Motor neuron (in vitro differentiated cells): Measurements from ENCODE around the gene ITPKB. TPM values are rescaled to one million over a fixed set of nuclear protein-coding genes. Genes with fewer than 3 reads are reported as not detected.
"Not testable (repeated sequence)": the region's sequence is repeated elsewhere in the genome, so short reads cannot be mapped to it uniquely, and the experiment has no call there.

ENCODE experiments used
- ATAC-seq, 8 experiments: fragments of 200-7000 bp; cut with Tn5 transposase; replicated peaks in 6 of 8; 2 replicates each; pipeline ENCODE4 v1.8.0; 2021; ENCODE audit warnings: mild to moderate bottlenecking in 8 of 8, moderate library complexity in 8 of 8
- H3K27ac ChIP-seq, 2 donors: fragments of 250-450 bp; sonication (Bioruptor Pico); 2 replicates each; pipeline ENCODE4 v1.9.0; 2021; ENCODE audit warnings: antibody characterized with exemption in 2 of 2, mild to moderate bottlenecking in 2 of 2, moderate library complexity in 1 of 2
- H3K4me1 ChIP-seq, 2 donors: fragments of 250-450 bp; sonication (Bioruptor Pico); replicated peaks in 1 of 2; 2 replicates each; pipeline ENCODE4 v1.6.1; 2021; ENCODE audit warnings: antibody characterized with exemption in 2 of 2, mild to moderate bottlenecking in 2 of 2, moderate library complexity in 1 of 2
- H3K4me3 ChIP-seq, 5 donors: fragments of 250-450 bp; sonication (Bioruptor Pico); 2 replicates each; pipeline ENCODE4 v1.9.0; 2021; ENCODE audit warnings: antibody characterized with exemption in 5 of 5, mild to moderate bottlenecking in 5 of 5, moderate library complexity in 4 of 5
- WGBS, 10 experiments: fragments of 450-650 bp; shearing (Covaris generic); methylation state at CpG; one replicate each; pipeline ENCODE4 v1.0.0; 2022; 5-methylcytosine and 5-hydroxymethylcytosine counted together
- in situ Hi-C, 9 experiments: fragments of 400-800 bp; cut with MboI; loops; one replicate each; pipeline ENCODE4 v1.15.0; 2021; ENCODE audit warnings: low sequenced_read_pairs in 9 of 9, low pct_unique_long_range_greater_than_20kb in 2 of 9; ENCODE audit not compliant: unreplicated experiment in 9 of 9
- total RNA-seq, 8 experiments: library from RNA; unstranded; fragments of 300-600 nt; gene quantifications; 2 replicates each; pipeline versions ENCODE4 v1.2.3 to v1.2.4, GENCODE V29; 2022

ITPKB gene
- total RNA-seq, 8 experiments from 2014 or later, result 0.54 to 48.6 (median 3.4) TPM

- Histone ChIP-seq H3K4me3 (no peak overlapping the region), H3K27ac (no peak overlapping the region), H3K4me1 (no peaks in the 10 kb centered on the region)
- no peak for ATAC-seq
- in situ Hi-C loops, result no loop called here
- 31 to 100% (median 81%) methylated on average over 1 to 4 of the region's 4 CpGs for WGBS, 10 experiments
Measured at GRCh38 chr1:226748306-226748705, 9.2 kb upstream of the ITPKB start.

GRCh38 chr1:226747519-226748263, 8.6 kb upstream of the ITPKB start:
- 63 to 99% (median 88%) methylated on average over 2 to 13 of the region's 17 CpGs; no CpG with 5 or more reads in 1 of the 10 experiments for WGBS, 10 experiments
- H3K27ac ChIP-seq, ATAC-seq, in situ Hi-C loops, H3K4me3 ChIP-seq, H3K4me1 ChIP-seq: not testable (repeated sequence)

DNA sequence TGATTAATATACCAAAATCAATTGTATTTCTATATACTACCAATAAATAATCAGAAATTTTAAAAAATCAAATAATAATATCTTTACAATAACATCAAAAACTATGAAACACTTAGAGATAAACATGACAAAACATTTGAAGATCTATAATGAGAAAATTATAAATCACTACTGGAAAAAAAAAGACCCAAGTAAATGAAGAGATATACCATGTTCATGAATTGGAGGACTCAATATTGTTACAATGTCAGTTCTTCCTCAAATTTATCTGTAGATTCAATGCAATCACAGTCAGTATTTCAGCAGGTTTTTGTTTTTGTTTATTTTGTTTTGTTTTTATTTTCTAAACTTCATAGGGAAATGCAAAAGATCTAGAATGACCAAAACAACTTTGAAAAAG, 4.2 kb upstream of the ITPKB start:
- ATAC-seq, result no peak
- no peak overlapping the region for H3K4me3 ChIP-seq
- in situ Hi-C loops, result no loop called here

GRCh38 chr1:226741009-226741408, 1.9 kb upstream of the ITPKB start:
- in situ Hi-C loops, result no loop called here
- ATAC-seq, result no peak
- WGBS, 10 experiments, result 48 to 95% (median 82%) methylated on average over 1 to 3 of the region's 3 CpGs; no CpG with 5 or more reads in 2 of the 10 experiments
- no peak overlapping the region for H3K4me3 ChIP-seq
- H3K27ac ChIP-seq, result no peak overlapping the region
- peaks cover 5 to 10% of the 10 kb centered on the region in 2 donors for H3K4me1 ChIP-seq

More for the DNA sequence above, 4.2 kb upstream of the ITPKB start:
- no peak overlapping the region for H3K27ac ChIP-seq
- H3K4me1 ChIP-seq, result peaks cover 4 to 5% of the 10 kb centered on the region in 2 donors

GRCh38 chr1:226739696-226740065, 599 bp upstream of the ITPKB start:
- in situ Hi-C loops, result no loop called here
- no peak for ATAC-seq
- H3K4me3 ChIP-seq, result peak overlapping the region in 3 of 5 donors; percentile 46 to 54 (median 47)
- peaks cover 5 to 10% of the 10 kb centered on the region in 2 donors for H3K4me1 ChIP-seq
- no peak overlapping the region for H3K27ac ChIP-seq
- WGBS, 10 experiments, result 30 to 100% (median 91%) methylated on average over 2 to 3 of the region's 3 CpGs; no CpG with 5 or more reads in 1 of the 10 experiments

- peaks cover 5 to 10% of the 10 kb centered on the region in 2 donors for H3K4me1 ChIP-seq
- in situ Hi-C loops, result no loop called here
- no peak overlapping the region for H3K27ac ChIP-seq
- ATAC-seq, result peak; percentile 37 to 69 (median 45)
- 0 to 1% (median 0%) methylated on average over 4 to 32 of the region's 52 CpGs; no CpG with 5 or more reads in 6 of the 10 experiments for WGBS, 10 experiments
- H3K4me3 ChIP-seq, result peak overlapping the region; percentile 40 to 54 (median 46)
Measured at GRCh38 chr1:226738421-226738994, 574 bp downstream of the ITPKB start.

DNA sequence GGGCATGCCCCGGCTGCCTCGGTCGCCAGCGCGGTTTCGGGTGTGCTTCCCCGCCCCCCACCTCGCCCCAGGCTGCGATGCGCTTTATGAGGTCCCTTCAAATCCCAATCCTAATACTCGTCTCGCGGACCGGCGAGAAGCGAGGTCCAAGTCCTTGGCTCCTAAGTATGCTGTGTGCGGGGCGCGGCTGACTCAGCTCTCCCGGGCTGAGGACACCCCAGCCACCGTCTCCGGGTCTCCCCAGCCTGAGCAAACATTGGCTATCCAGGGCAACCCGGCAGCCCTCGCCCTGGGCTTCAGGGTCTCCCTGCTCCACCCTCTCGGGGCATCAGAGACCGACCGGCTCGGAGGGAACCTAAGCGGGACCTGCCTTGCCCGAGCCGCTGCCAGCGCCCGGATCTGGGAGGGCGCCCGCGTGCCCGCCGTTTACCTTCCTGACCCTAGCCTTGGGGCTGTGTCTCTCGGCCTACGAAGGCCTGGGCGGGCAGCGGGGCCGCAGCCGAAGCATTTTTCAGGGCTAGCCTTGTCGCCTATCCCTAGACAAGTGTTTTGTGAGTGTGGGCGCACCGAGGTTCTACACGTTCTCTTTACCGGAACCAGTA, 1.2 kb downstream of the ITPKB start:
- no peak overlapping the region for H3K27ac ChIP-seq
- ATAC-seq, result peak; percentile 50 to 69 (median 58)

GRCh38 chr1:226736908-226737818, 1.9 kb downstream of the ITPKB start:
- peak; percentile 47 to 85 (median 78) for ATAC-seq
- no peak overlapping the region for H3K27ac ChIP-seq
- in situ Hi-C loops, result no loop called here
- peaks cover 5 to 12% of the 10 kb centered on the region in 2 donors for H3K4me1 ChIP-seq
- WGBS, 10 experiments, result 0 to 60% (median 11%) methylated on average over 1 to 43 of the region's 89 CpGs; no CpG with 5 or more reads in 4 of the 10 experiments
- peak overlapping the region; percentile 40 to 54 (median 46) for H3K4me3 ChIP-seq

More for the DNA sequence above, 1.2 kb downstream of the ITPKB start:
- WGBS, 10 experiments, result 0 to 1% (median 0%) methylated on average over 1 to 24 of the region's 49 CpGs; no CpG with 5 or more reads in 5 of the 10 experiments
- in situ Hi-C loops, result no loop called here
- H3K4me1 ChIP-seq, result peaks cover 5 to 10% of the 10 kb centered on the region in 2 donors
- H3K4me3 ChIP-seq, result peak overlapping the region; percentile 40 to 54 (median 46)

DNA sequence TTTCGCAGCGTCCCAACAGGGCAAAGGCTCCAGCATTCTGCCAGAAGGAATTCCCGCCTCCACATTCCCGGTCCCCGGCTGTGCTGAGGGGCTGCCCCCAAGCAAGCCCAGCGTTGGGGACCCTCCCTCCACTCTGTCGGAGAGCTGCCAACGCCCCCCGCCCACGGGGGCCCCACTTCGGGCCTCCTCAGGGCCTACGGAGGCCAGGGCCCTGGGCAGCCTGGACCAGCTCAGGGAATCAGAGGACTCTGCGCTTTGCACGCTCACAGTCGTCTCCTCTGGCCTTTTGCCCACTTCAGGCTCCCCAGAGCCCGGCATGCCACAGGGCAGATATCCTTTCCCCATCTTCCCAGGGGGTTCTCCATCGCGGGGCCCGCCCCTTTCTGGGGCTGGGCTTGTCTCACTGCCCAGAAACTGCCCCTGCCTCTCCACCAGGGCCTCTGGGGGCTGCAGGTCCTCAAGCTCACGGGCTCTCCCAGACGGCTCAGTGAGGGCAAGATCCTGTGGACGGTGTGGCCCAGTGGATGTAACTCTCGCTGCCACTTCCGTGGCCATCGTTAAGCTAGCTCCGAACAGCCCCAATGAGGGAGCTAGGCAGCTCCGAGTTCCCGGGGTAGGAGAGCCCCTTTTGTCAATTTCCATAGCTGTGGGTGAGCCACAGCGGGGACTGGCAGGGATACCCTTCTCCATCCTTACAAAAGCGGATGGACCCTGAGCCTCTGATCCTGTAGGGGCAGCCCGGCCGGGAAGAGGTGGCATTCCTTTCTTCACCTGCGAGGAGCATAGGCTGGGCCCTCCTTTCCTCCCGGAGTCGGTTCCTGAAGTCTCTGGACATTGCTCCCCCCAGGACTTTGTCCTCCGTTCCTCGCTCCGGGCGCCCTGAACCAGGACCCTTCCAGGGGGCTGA, 2.8 kb downstream of the ITPKB start:
- WGBS, 10 experiments, result 59 to 92% (median 78%) methylated on average over 1 to 17 of the region's 39 CpGs; no CpG with 5 or more reads in 5 of the 10 experiments
- Histone ChIP-seq H3K27ac (no peak overlapping the region), H3K4me1 (peaks cover 5 to 12% of the 10 kb centered on the region in 2 donors), H3K4me3 (peak overlapping the region in 2 of 5 donors; percentile 43 to 47)
- in situ Hi-C loops, result no loop called here
- ATAC-seq, result no peak

GRCh38 chr1:226735576-226735975, 3.5 kb downstream of the ITPKB start:
- in situ Hi-C loops, result no loop called here
- H3K27ac ChIP-seq, result no peak overlapping the region
- H3K4me3 ChIP-seq, result no peak overlapping the region
- peaks cover 5 to 12% of the 10 kb centered on the region in 2 donors for H3K4me1 ChIP-seq
- no peak for ATAC-seq
- WGBS, 10 experiments, result 73 to 100% (median 100%) methylated on average over 1 to 6 of the region's 12 CpGs; no CpG with 5 or more reads in 3 of the 10 experiments

DNA sequence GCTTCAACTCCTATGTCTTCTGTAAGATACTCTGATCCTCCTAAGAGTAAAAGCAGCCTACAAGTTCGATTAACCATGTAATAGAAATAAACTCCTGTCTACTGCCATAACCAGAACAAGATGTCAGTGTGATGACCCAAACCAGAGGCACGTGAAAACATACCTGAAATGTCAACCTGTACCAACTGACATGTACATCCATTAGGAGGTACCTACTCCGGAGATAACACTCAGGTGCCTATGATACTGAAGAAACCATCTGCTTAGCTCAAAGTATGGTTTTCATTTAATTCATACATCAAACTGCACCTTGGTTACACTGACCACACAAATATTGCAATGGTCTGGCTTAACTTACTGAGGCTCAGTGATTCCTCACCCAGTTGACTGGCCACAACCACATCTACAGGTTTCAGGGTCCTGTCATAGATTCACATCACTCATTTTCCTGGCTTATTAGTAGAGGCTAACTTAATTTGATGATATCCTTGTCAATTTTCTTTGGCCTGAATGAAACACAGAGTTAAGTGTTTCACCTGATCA, 4.4 kb downstream of the ITPKB start:
- Histone ChIP-seq H3K4me3 (no peak overlapping the region), H3K27ac (no peak overlapping the region), H3K4me1 (peaks cover 4 to 10% of the 10 kb centered on the region in 2 donors)
- no peak for ATAC-seq
- 26 to 100% (median 79%) methylated on average over 1 to 3 of the region's 3 CpGs; no CpG with 5 or more reads in 1 of the 10 experiments for WGBS, 10 experiments
- in situ Hi-C loops, result no loop called here
